HG03378 (cell line): ENCODE measurements around the gene ZDHHC3.

Experiments used
- ATAC-seq: cut with Tn5 transposase; IDR thresholded peaks from one replicate; pipeline ENCODE4 v1.9.1; 2021; ENCODE audit warnings: mild to moderate bottlenecking, moderate library complexity; ENCODE audit not compliant: unreplicated experiment

The ZDHHC3 gene

DNA sequence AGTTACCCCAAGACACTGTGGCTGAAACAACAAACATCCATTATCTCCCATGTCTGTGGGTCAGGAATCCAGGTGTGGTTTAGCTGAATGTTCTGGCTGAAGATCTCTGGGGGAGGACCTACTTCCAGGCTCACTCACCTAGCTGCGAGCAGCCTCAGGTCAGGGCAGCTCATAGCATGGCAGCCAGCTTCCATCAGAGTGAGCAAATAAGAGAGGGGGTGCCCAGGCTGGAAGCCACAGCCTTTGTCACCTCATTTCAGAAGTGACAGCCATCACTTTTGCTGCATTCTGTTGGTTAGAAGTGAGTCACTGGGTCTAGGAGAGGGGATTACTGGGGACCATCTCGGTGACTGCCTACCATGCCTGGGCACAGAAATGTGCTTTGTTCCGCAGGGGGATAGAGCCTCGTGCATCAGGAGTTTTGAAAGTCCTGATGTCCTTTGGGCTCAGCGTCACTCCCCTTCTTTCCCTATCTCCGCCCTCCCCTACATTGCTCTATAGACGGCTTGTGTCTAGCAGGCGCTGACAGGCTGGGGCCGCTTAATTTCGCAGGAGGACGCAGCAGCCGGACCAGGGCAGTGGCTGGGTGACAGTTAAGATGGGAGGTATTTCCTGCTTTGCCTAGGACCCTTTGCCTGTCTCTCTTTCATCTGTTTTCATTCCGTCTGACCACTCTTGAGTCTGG is 76.1 kb downstream of the ZDHHC3 start:
- no peak for ATAC-seq

DNA sequence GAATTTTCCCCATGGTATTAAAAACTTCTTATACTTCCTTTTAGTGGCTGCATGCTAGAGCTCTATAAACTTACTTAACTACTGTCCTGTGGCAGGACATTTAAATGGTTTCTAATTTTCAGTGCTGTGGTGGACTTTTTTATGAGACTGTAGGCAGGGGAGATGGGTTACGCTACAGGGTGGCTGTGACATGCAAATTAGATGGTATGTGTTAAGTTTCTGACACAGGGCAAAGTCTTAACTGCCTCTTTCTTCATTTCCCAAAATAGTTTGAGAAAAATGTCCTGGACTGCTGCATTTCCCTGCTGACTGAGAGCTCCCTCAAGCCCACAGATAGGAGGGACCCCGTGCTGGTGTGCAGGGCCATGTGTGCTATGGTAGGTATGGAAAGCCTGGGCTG is 79.5 kb downstream of the ZDHHC3 start:
- no peak for ATAC-seq

DNA sequence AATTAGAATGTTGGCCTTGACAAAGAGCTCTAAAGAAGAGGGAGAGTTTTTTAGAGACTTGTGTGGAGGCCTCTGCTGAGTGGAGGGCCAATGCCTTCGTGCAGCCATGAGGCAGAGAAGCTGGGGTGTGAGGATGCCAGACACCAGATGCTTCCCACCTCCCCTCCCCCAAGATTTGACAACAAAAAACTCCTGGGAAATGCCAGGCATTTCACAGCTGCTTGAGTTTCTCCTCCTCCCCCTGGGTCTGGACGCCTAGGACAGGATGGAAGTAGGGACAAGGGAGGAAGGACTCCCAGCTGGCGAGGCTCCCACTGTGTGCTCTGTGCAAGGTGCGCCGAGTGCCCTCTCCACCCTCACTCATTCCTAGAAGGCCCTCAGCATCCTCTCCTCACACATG is 81.5 kb downstream of the ZDHHC3 start:
- ATAC-seq: no peak

DNA sequence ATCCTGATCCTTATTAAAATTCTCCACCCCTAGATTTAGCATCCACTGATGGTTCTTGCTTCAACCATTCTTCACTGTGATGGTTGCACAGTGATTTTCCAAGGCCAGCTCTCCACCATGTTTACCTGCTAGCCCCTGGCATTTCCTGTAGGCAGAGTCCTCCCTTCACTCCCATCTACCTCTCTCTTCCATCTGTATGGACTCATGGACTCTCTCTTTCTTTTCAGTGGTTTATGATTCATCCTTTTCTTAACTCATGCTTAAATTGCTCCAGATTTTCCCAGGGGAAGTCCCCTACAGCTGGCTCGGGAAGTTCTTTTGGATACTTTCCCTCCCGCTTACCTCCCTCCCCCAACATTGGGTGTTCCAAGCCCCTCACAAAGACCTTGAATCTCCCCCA is 82.9 kb downstream of the ZDHHC3 start:
- ATAC-seq: no peak

DNA sequence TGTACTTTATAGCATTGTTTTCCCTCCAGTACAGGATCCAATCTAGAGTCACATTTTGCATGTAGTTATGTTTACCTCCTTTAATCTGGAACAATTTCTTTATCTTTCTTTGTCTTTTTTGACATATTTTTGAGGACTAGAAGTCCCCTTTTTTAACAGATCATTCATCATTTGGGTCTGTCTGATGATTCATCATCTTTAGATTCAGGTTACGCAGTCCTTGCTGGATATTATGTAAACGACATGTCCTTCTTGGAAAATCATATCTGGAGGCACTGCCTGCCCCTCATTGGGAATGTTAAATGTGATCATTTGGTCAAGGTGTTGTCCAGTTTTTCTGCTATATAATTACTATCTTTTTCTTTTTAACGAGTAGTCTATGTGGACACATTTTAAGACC is 83.3 kb downstream of the ZDHHC3 start:
- ATAC-seq: no peak

DNA sequence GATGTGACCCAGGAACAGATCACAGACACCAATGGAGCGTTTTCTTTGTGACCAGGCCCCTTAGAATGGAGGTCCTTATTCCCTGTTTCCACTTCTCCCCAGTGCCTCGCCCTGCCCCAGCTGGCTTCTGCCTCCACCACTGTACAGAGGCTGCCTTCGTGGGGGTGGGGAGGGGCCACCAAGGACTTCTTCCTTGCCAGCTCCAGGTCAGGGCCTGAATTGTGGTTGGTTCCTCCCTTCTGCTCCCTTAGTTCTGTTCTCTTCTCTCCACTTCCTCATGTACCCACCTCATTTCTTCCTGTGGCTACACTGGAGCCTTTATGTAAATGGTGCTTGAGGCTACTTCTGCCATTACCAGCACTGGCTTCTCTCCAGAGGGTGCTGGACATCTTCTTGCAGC is 85.1 kb downstream of the ZDHHC3 start:
- ATAC-seq: no peak

DNA sequence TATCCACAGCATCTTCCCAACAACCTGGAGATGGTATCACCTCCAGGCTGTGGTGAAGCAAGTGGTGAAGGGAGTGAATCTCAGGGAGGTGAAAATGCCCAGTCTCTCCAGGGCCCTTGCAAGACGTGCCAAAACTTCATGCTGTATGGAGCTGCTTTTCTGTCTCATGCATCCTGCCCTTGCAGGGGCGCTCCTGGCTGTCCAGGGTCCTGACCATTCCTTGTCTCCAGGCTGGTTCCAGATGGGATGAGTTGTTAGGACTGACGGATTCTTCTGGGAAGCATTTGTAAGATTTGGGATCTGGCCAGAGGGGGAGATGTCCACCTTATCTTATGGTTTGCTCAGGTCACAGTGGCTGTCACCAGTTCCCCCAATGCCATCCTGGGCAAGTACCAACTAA is 85.7 kb downstream of the ZDHHC3 start:
- ATAC-seq: no peak

DNA sequence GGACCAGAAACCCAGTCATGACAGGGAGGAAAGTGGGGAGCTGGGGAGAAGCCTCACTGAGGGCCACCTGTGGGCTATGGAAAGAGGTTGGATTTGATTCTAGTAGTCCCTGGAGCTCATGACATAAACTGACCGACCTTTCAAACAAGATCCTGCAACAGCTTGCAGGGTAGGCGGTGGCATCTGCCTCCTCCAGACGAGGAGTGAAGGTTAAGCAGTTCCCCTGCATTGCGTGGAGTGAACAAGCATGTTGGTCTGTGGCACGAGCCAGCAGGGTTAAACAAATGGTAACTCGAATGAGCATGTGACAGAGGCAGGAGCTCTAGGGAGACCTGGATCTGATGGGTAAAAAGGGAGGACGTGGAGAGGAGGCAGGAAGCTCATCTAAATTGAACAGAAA is 88.9 kb downstream of the ZDHHC3 start:
- ATAC-seq: no peak

DNA sequence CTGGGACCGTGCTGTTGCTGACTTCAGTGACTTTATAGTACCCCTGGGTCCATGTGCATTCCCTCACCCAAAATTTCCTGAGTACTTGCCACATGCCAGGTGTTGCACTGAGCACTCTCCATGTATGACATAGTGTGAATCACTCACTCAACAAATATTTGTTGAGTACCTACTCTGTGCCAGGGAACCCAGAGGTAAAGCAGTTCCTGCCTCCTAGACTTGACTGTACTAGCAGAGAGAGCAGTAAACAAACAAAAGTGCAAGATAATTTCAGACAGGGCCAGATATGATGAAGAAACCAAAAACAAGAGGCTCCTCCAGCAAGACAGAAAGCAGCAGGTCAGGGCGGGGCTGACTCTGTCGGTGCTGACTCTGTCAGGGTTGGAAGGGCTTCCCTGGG is 89.4 kb downstream of the ZDHHC3 start:
- no peak for ATAC-seq

DNA sequence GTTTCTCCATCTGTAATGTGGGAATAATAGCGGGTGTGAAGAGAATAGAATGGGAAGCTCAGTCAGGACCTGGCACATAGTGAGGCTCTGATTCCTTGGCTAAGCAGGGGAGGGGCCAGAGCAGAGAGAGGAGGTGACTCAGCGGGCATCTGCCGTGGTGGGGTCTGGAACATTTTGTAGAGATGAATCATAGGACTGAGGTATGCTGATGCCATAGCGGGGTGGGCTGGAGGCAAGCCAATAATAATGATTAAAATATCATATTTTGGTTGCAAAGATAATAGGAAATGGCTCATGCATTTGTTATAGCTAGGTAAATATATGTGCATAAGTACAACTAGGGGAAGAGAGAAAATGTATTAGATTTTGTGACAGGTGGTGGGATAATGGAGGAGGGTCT is 90.4 kb downstream of the ZDHHC3 start:
- no peak for ATAC-seq

DNA sequence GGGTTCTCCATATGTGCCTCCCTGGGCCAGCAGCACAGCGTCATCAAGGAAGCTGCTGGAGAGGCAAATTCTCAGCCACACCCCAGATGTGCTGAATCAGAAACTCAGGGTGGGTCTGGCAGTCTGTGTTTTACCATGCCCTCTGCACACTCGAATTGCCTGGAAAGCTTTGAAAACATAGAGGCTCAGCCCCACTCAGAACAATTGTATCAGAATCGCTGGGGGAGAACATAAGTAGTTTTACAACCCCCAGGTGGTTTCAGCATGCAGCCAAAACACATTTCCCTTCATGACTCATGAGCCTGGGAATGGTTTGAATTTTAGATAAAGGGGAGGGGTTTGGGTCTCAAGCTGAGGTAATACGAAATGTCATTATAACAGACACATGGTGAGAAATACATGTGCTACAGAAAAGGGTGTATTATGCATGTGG is 92.0 kb downstream of the ZDHHC3 start:
- no peak for ATAC-seq

DNA sequence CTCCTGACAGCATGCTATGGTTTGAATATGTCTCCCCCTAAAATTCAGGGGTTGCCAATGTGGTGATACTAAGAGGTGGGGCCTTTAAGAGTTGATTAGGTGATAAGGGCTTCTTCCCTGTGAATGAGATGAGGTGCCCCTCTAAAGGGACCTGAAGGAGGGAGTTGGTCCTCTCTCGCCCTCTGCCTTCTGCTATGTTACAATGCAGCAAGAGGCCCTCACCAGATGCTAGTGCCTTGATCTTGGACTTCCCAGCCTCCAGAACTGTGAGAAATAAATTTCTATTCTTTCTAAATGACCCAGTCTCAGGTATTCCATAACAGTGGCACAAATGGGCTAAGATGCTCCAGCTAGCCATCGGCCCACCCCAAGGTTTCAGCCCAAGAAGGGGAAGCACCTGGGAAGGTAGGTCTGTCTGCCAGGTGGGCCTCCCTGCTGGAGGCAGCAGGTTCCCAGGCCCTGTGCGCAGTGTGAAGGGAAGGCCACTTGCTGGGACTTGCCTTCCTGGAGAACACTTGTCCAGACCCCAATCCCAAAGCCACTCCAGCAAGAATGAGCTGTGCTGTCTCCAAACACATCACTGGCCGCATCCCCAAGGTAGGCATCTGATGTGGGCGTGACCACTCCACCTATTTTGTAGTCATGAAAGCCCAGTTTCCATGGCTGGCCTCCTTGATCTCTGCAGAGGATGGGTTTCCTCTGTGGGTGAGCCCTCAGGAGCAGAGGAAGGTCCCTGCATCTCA is 92.6 kb downstream of the ZDHHC3 start:
- no peak for ATAC-seq

DNA sequence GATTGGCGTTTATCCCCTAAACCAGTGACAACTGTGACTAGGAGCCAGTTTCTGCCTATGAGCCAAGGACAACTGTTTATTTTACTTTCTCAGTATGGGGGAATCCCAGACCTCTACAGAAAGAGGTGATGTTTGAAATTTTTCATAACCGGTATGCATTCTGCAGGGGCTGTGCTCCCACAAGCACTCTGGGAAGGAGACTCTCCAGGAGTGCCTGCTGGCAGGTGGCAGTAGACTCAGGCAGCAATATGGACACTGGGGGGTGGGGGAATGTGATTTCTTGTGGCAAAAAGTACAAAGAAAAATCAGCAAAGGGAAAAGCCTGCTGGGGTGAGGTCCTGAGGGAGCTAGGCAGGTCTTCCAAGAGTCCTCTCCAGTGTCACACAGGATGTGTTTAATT is 95.7 kb downstream of the ZDHHC3 start:
- ATAC-seq: no peak

DNA sequence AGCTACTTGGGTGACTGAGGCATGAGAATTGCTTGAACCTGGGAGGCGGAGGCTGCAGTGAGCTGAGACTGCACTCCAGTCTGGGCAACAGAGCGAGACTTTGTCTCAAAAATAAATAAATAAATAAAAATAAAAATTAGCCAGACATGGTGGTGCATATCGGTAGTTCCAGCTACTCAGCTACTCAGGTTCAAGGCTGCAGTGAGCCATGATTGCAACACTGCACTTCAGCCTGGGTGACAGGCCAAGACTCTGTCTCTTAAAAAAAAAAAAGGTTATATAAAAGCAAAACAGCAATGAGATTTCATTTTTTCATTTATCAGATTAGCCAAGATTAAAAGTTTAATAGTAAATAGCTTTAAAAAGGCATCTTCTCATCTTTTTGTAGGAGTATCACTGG is 98.6 kb downstream of the ZDHHC3 start:
- no peak for ATAC-seq

DNA sequence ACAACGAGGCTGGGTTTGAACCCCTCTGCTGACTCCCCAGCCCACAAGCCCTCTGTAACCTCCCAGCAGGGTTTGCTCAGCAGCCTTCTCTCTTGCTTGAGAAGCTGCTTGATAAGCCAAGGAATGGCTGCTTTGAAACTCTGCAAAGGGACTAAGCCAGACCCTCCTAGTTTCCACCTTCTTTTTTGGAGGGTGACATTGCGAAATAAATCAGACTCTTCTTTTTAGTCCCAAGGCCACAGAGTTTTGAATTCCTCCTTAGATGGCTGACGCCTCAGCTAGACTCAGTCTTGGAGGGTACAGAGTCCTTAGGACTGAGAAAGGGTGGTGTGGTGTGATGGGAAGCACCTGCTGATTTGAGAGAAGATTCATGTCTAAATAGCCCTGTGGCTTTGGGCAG is 100.4 kb downstream of the ZDHHC3 start:
- no peak for ATAC-seq
